ENCODE data around the gene BAHCC1. TPM values are rescaled to one million over a fixed set of nuclear protein-coding genes. Genes with fewer than 3 reads are reported as not detected.

Gene BAHCC1
- total RNA-seq, 1 experiment from 2014 or later: 3.1 TPM

GRCh38 chr17:81456798-81457197 lies 61.5 kb downstream of the BAHCC1 start:
- TF ChIP-seq CTCF (conservative IDR thresholded peaks at IDR 0.05): no peak
- Mint-ChIP-seq H3K36me3 (ENCODE audit: insufficient read depth in 1 of 3, low read depth in 3 of 3) (no peaks in the 10 kb centered on the region), H3K9me3 (no peaks in the 10 kb centered on the region), H3K4me1 (peaks cover 5 to 17% of the 10 kb centered on the region in 2 experiments), H3K27me3 (ENCODE audit: low read depth) (no peaks in the 10 kb centered on the region), H3K27ac (no peak overlapping the region; a peak in 1 of 7 replicates), H3K4me3 (no peak overlapping the region)
- Histone ChIP-seq H4K20me1 (ENCODE audit: control insufficient read depth, insufficient read depth, insufficient read length) (no peaks in the 10 kb centered on the region), H3K4me1 (ENCODE audit: insufficient read depth, low read length) (no peaks in the 10 kb centered on the region), H3K23me2 (ENCODE audit: insufficient read length, low read depth, low read length, poor library complexity, severe bottlenecking) (no peaks in the 10 kb centered on the region), H4K91ac (ENCODE audit: insufficient read length, low read depth, low read length) (no peak overlapping the region), H2BK15ac (ENCODE audit: low read depth, low read length) (no peak overlapping the region), H4K5ac (ENCODE audit: insufficient read length, low read depth, low read length) (no peak overlapping the region), H2AK5ac (ENCODE audit: insufficient read length, low read length) (no peak overlapping the region), H3K23ac (ENCODE audit: insufficient read length, low read depth, low read length) (no peak overlapping the region), H3K79me2 (ENCODE audit: insufficient read depth, low read length) (no peaks in the 10 kb centered on the region), H3T11ph (ENCODE audit: low read length) (no peak overlapping the region), H3K56ac (ENCODE audit: insufficient read length, low read depth, low read length) (no peak overlapping the region), H3K27me3 (ENCODE audit: insufficient read depth, low read length) (no peaks in the 10 kb centered on the region), H2BK20ac (ENCODE audit: low read depth, low read length, poor library complexity, severe bottlenecking) (no peak overlapping the region), H3K9ac (ENCODE audit: extremely low read depth, insufficient read length, low read length) (no peak overlapping the region), H3K79me1 (ENCODE audit: insufficient read depth, low read depth, low read length, poor library complexity, severe bottlenecking) (no peaks in the 10 kb centered on the region), H4K8ac (replicated peaks; ENCODE audit: insufficient read length, low read depth, low read length) (no peak overlapping the region), H3K27ac (ENCODE audit: insufficient read length, low read depth, low read length) (no peak overlapping the region), H3K9me3 (ENCODE audit: control insufficient read depth, low read depth, low read length) (no peaks in the 10 kb centered on the region), H2BK12ac (ENCODE audit: insufficient read length, low read depth, low read length) (no peak overlapping the region), H3K18ac (ENCODE audit: insufficient read length, low read depth, low read length) (no peak overlapping the region), H3K4me2 (ENCODE audit: insufficient read depth, insufficient read length, low read length) (no peak overlapping the region), H2BK5ac (ENCODE audit: insufficient read length, low read length) (no peak overlapping the region), H2AFZ (ENCODE audit: low read length) (no peak overlapping the region), H3K14ac (ENCODE audit: insufficient read depth, low read length) (no peak overlapping the region), H2BK120ac (ENCODE audit: low read depth, low read length, poor library complexity, severe bottlenecking) (no peak overlapping the region), H3K4ac (ENCODE audit: low read depth, low read length) (no peak overlapping the region)
- WGBS (ENCODE audit: extremely low coverage, insufficient read length, low lambda C conversion rate): no CpG with 5 or more reads among the region's 7 CpGs
- DNase-seq: no peak
